GM18505 (cell line): ENCODE results near the gene PDIA4.

Experiments
- ATAC-seq: cut with Tn5 transposase; IDR thresholded peaks from one replicate; pipeline ENCODE4 v1.9.1; 2021; ENCODE audit not compliant: unreplicated experiment
- POLR2A ChIP-seq: IDR thresholded peaks from 4 replicates; pipeline ENCODE4 v1.6.1; 2011; ENCODE audit warnings: borderline replicate concordance; ENCODE audit not compliant: insufficient read depth, insufficient read length; ENCODE audit errors: extremely low read depth

PDIA4 gene

GRCh38 chr7:148963583-148964482 is 64.5 kb downstream of the PDIA4 start:
- no peak for TF ChIP-seq POLR2A
- no peak for ATAC-seq

GRCh38 chr7:148962823-148963582 is 65.3 kb downstream of the PDIA4 start:
- TF ChIP-seq POLR2A, result no peak
- peak; percentile 66 for ATAC-seq

GRCh38 chr7:148962440-148962822 is 65.9 kb downstream of the PDIA4 start:
- TF ChIP-seq POLR2A, result no peak
- ATAC-seq, result peak; percentile 4

- TF ChIP-seq POLR2A, result no peak
- no peak for ATAC-seq
Observed at GRCh38 chr7:148959726-148960125, 68.6 kb downstream of the PDIA4 start.

GRCh38 chr7:148958061-148958460 is 70.2 kb downstream of the PDIA4 start:
- no peak for TF ChIP-seq POLR2A
- no peak for ATAC-seq

- ATAC-seq, result no peak
- no peak for TF ChIP-seq POLR2A
Observed at GRCh38 chr7:148954766-148955165, 73.5 kb downstream of the PDIA4 start.

GRCh38 chr7:148953676-148954075 is 74.6 kb downstream of the PDIA4 start:
- TF ChIP-seq POLR2A, result no peak
- ATAC-seq, result no peak
